ENCODE results near the gene OR6N2. TPM values are rescaled to one million over a fixed set of nuclear protein-coding genes. Genes with fewer than 3 reads are reported as not detected.

The OR6N2 gene
- total and polyA plus RNA-seq, 3 experiments from 2014 or later, result not detected

DNA sequence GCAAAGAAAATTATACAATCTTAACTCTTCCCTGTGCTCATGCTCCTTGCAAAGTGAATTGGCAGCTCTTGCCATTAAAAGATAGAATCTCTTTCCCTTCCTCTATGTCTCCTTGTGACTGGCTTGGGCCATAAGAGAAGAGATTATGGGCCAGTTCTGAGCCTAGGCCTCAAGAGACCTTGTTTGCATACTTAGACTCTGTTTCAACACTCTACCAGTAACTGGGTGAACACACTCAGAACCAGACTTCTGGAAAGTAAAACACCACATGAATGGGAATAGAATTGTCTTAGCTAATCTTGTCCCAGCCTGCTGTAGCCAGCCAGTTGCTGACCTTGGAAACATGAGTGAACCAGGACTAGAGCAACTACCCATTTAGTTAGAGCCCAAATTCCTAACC, 45.2 kb downstream of the OR6N2 start:
- H3K9me3 Mint-ChIP-seq, result no peaks in the 10 kb centered on the region
- no peak for DNase-seq
- peaks cover 0 to 3% (median 0%) of the 10 kb centered on the region in 3 donors for H3K36me3 Mint-ChIP-seq
- Histone ChIP-seq H3K27me3 (ENCODE audit: insufficient read depth, low read length, poor library complexity, severe bottlenecking) (no peaks in the 10 kb centered on the region), H3K9me3 (ENCODE audit: low read length) (no peaks in the 10 kb centered on the region), H3K4me1 (ENCODE audit: insufficient read depth, low read length) (no peaks in the 10 kb centered on the region), H3K27ac (ENCODE audit: low read depth, low read length) (no peak overlapping the region), H3K4me3 (ENCODE audit: low read length) (no peak overlapping the region), H3K36me3 (ENCODE audit: insufficient read depth, low read length) (no peaks in the 10 kb centered on the region)
- no peak overlapping the region for H3K27ac Mint-ChIP-seq
- H3K4me3 Mint-ChIP-seq, result no peak overlapping the region
- POLR2A ChIA-PET, result no interaction called here
- no peaks in the 10 kb centered on the region for H3K4me1 Mint-ChIP-seq
- CTCF ChIA-PET, result no interaction called here
- H3K27me3 Mint-ChIP-seq, result peaks cover 4 to 18% of the 10 kb centered on the region in 2 donors

DNA sequence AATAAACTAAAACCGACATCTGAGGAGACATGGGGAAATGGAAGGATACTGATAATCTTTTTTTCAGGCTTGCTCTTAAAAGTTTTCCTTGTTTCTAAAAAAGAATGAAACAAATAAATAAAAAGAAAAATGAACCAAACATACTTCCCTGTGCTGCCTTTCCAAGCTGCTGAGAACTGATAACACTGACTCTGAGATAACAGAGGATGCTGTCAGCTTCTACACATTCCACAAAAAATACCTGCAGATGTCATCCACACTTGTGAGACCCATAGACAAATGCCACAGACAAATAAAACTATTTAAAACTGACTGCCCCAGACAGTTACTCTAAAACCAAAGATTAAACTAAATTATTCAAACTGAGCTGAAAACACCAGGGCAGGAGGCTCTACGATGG, 48.5 kb downstream of the OR6N2 start:
- Mint-ChIP-seq H3K9me3 (no peaks in the 10 kb centered on the region), H3K4me1 (peaks cover 0 to 11% (median 5%) of the 10 kb centered on the region in 3 donors), H3K36me3 (no peaks in the 10 kb centered on the region), H3K4me3 (no peak overlapping the region), H3K27me3 (peaks cover 1 to 6% of the 10 kb centered on the region in 2 donors), H3K27ac (no peak overlapping the region)
- Histone ChIP-seq H3K36me3 (ENCODE audit: insufficient read depth, low read length) (no peaks in the 10 kb centered on the region), H3K4me1 (ENCODE audit: insufficient read depth, low read length) (no peaks in the 10 kb centered on the region), H3K27ac (ENCODE audit: low read depth, low read length) (no peak overlapping the region), H3K9me3 (ENCODE audit: low read length) (no peaks in the 10 kb centered on the region), H3K27me3 (ENCODE audit: insufficient read depth, low read length, poor library complexity, severe bottlenecking) (no peaks in the 10 kb centered on the region), H3K4me3 (ENCODE audit: low read length) (no peak overlapping the region)
- DNase-seq, result no peak
- ChIA-PET CTCF (no interaction called here), POLR2A (no interaction called here)

DNA sequence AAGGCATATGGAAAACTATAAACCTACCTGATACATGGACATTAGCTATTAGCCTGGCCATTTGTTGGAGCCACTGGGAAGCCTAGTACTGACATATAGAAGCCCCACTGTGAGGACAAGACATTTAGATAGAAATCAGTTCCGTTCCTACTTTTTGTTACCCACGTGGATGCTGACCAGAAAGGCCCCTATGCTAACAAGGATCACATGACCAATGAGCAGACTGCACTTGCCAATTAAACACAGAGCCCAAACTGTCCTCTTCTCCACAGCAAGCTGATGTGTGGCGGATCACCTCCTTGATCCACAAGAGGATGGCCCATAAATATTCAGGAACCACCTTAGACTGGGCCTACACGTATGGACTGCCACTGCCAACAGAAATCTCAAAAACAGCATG, 49.3 kb downstream of the OR6N2 start:
- ChIA-PET CTCF (no interaction called here), POLR2A (interaction anchor here (0.8 kb wide), 1 partner anchor 217 kb away, joined by 3 read pairs; no protein-coding TSS in a partner anchor)
- Histone ChIP-seq H3K27ac (ENCODE audit: low read depth, low read length) (no peak overlapping the region), H3K9me3 (ENCODE audit: low read length) (no peaks in the 10 kb centered on the region), H3K36me3 (ENCODE audit: insufficient read depth, low read length) (no peaks in the 10 kb centered on the region), H3K4me1 (ENCODE audit: insufficient read depth, low read length) (no peaks in the 10 kb centered on the region), H3K4me3 (ENCODE audit: low read length) (no peak overlapping the region), H3K27me3 (ENCODE audit: insufficient read depth, low read length, poor library complexity, severe bottlenecking) (no peaks in the 10 kb centered on the region)
- H3K27ac Mint-ChIP-seq, result no peak overlapping the region
- DNase-seq, result no peak
- no peak overlapping the region for H3K4me3 Mint-ChIP-seq
- H3K27me3 Mint-ChIP-seq, result peaks cover 4 to 6% of the 10 kb centered on the region in 2 donors
- H3K4me1 Mint-ChIP-seq, result peaks cover 0 to 11% (median 5%) of the 10 kb centered on the region in 3 donors
- H3K36me3 Mint-ChIP-seq, result no peaks in the 10 kb centered on the region
- no peaks in the 10 kb centered on the region for H3K9me3 Mint-ChIP-seq

DNA sequence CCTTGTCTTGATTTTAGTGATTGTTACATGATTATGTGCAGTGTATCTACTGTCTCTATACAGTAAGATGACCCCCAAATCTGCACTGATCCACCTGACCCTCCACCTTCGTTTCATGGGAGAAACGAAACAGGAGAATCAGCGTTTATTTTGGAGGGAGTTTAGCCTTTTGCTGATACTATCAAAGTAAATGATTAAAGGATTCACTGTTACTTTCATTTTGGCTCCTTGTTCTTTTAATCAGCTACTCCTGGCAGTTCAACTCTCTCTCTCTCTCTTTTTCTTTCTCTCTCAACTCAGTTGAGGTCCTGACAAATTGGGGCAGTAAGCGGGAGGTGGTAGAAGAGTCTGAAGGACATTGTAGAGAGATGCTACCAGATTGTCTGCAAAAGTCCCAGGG, 50.6 kb downstream of the OR6N2 start:
- CTCF ChIA-PET, result no interaction called here

DNA sequence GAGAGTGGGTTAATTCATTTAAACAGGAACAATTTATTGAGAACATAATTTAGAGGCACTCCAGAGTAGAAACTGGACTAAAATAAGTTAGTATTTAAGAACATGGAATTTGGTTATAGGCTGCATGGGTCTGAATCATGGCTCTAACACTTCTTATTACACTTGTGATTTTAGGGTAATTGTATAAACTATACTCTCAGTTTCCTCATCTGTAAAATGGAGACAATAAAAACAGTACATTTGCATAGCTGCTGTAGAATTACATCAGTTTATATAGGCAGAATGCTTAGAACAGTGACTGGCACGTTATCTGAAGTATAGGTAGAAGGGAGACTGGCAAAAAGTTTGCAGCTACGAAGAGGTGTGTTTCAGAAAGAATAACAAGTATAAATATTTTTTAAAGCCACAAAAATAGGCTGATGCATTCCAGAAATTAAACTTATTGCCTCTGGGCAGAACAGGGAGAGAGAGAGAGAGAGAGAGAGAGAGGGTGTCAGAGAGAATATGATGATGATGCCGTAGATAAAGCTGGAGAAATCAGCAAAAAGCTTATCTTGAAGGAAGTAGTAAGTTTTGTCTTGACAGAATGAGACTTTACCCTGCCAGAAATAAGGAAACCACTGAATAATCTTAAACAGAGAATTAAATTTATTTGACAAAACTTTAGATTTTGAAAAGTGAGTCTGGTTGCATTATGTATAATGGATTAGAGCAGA, 52.3 kb downstream of the OR6N2 start:
- Histone ChIP-seq H3K27me3 (ENCODE audit: insufficient read depth, low read length, poor library complexity, severe bottlenecking) (no peaks in the 10 kb centered on the region), H3K36me3 (ENCODE audit: insufficient read depth, low read length) (no peaks in the 10 kb centered on the region), H3K4me3 (ENCODE audit: low read length) (no peak overlapping the region), H3K27ac (ENCODE audit: low read depth, low read length) (no peak overlapping the region), H3K9me3 (ENCODE audit: low read length) (no peaks in the 10 kb centered on the region), H3K4me1 (ENCODE audit: insufficient read depth, low read length) (no peaks in the 10 kb centered on the region)
- Mint-ChIP-seq H3K36me3 (no peaks in the 10 kb centered on the region), H3K27me3 (peaks cover 9 to 24% of the 10 kb centered on the region in 2 donors), H3K27ac (no peak overlapping the region), H3K4me1 (peaks cover 0 to 11% (median 5%) of the 10 kb centered on the region in 3 donors), H3K4me3 (no peak overlapping the region), H3K9me3 (no peaks in the 10 kb centered on the region)
- no peak for DNase-seq
- CTCF ChIA-PET, result no interaction called here
- POLR2A ChIA-PET, result no interaction called here

More for the DNA sequence above, 50.6 kb downstream of the OR6N2 start:
- no peak overlapping the region for H3K27ac Mint-ChIP-seq
- H3K9me3 ChIP-seq (ENCODE audit: low read length), result no peaks in the 10 kb centered on the region
- no peak overlapping the region for H3K27ac ChIP-seq (ENCODE audit: low read depth, low read length)
- H3K27me3 ChIP-seq (ENCODE audit: insufficient read depth, low read length, poor library complexity, severe bottlenecking), result no peaks in the 10 kb centered on the region
- no peaks in the 10 kb centered on the region for H3K36me3 Mint-ChIP-seq
- H3K4me3 Mint-ChIP-seq, result peak overlapping the region in 1 of 7 donors; percentile 15
- H3K9me3 Mint-ChIP-seq, result no peaks in the 10 kb centered on the region
- H3K27me3 Mint-ChIP-seq, result peaks cover 7 to 13% of the 10 kb centered on the region in 2 donors
- no peak overlapping the region for H3K4me3 ChIP-seq (ENCODE audit: low read length)
- POLR2A ChIA-PET, result no interaction called here
- H3K36me3 ChIP-seq (ENCODE audit: insufficient read depth, low read length), result no peaks in the 10 kb centered on the region
- no peaks in the 10 kb centered on the region for H3K4me1 ChIP-seq (ENCODE audit: insufficient read depth, low read length)
- no peak for DNase-seq
- peaks cover 0 to 11% (median 5%) of the 10 kb centered on the region in 3 donors for H3K4me1 Mint-ChIP-seq

DNA sequence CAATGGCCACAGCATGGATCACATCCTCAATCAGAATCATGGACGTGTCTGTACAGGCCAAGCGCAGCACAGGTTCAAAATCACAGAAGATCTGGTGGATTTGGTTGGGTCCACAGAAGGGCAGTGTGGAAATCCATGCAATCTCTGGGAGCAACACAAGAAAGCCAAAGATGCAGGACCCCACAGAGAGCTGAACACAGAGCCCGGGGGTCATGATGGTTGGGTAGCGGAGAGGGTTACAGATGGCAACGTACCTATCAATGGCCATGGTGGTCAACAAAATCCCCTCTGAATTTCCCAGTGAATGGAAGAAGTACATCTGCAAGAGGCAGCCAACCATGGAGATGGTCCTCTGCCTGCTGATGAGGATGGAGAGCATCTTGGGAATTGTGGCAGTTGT, 56.6 kb downstream of the OR6N2 start:
- Mint-ChIP-seq H3K4me1 (no peaks in the 10 kb centered on the region), H3K27ac (no peak overlapping the region), H3K9me3 (no peaks in the 10 kb centered on the region), H3K27me3 (peaks cover 23 to 46% of the 10 kb centered on the region in 2 donors), H3K4me3 (no peak overlapping the region), H3K36me3 (no peaks in the 10 kb centered on the region)
- Histone ChIP-seq H3K9me3 (ENCODE audit: low read length) (no peaks in the 10 kb centered on the region), H3K27ac (ENCODE audit: low read depth, low read length) (no peak overlapping the region), H3K27me3 (ENCODE audit: insufficient read depth, low read length, poor library complexity, severe bottlenecking) (no peaks in the 10 kb centered on the region), H3K4me1 (ENCODE audit: insufficient read depth, low read length) (no peaks in the 10 kb centered on the region), H3K4me3 (ENCODE audit: low read length) (no peak overlapping the region), H3K36me3 (ENCODE audit: insufficient read depth, low read length) (no peaks in the 10 kb centered on the region)
- ChIA-PET CTCF (no interaction called here), POLR2A (no interaction called here)
- DNase-seq, result no peak

Other genes starting within 250 kb of the OR6N2 start
- not detected for gene OR6Y1, start 226.8 kb downstream of the OR6N2 start, total RNA-seq
- gene OR6Y1, start 226.8 kb downstream of the OR6N2 start, polyA plus RNA-seq, result not detected
- not detected for gene OR6P1, start 210.6 kb downstream of the OR6N2 start, total RNA-seq
- not detected for gene OR6P1, start 210.6 kb downstream of the OR6N2 start, polyA plus RNA-seq
- not detected for gene OR10X1, start 201.3 kb downstream of the OR6N2 start, total RNA-seq
- not detected for gene OR10X1, start 201.3 kb downstream of the OR6N2 start, polyA plus RNA-seq
- gene OR10Z1, start 175.9 kb downstream of the OR6N2 start, total RNA-seq, result not detected
- not detected for gene OR10Z1, start 175.9 kb downstream of the OR6N2 start, polyA plus RNA-seq
- not detected for gene SPTA1, start 94.5 kb downstream of the OR6N2 start, total RNA-seq
- not detected for gene SPTA1, start 94.5 kb downstream of the OR6N2 start, polyA plus RNA-seq
- gene OR6K2, start 80.6 kb downstream of the OR6N2 start, total RNA-seq, result not detected
- gene OR6K2, start 80.6 kb downstream of the OR6N2 start, polyA plus RNA-seq, result not detected
- not detected for gene OR6K3, start 60.5 kb downstream of the OR6N2 start, total RNA-seq
- not detected for gene OR6K3, start 60.5 kb downstream of the OR6N2 start, polyA plus RNA-seq
- not detected for gene OR6K6, start 26.5 kb downstream of the OR6N2 start, total RNA-seq
- gene OR6K6, start 26.5 kb downstream of the OR6N2 start, polyA plus RNA-seq, result not detected
- not detected for gene OR6N1, start 9.0 kb downstream of the OR6N2 start, total RNA-seq
- gene OR6N1, start 9.0 kb downstream of the OR6N2 start, polyA plus RNA-seq, result not detected
- under 1 TPM; 0.22 to 0.39 TPM for gene MNDA, start 50.1 kb upstream of the OR6N2 start, total RNA-seq
- 0.59 TPM for gene MNDA, start 50.1 kb upstream of the OR6N2 start, polyA plus RNA-seq
- 10 to 100 TPM; 23.9 to 24.2 TPM for gene PYHIN1, start 150.3 kb upstream of the OR6N2 start, total RNA-seq
- 110 TPM for gene PYHIN1, start 150.3 kb upstream of the OR6N2 start, polyA plus RNA-seq
- gene IFI16, start 228.7 kb upstream of the OR6N2 start, total RNA-seq, result 100 to 1,000 TPM; 175 to 186 TPM
- 126 TPM for gene IFI16, start 228.7 kb upstream of the OR6N2 start, polyA plus RNA-seq

All from CD8-positive, alpha-beta memory T cell (primary cell).